Measurements from ENCODE around the gene KDM4D. TPM values are rescaled to one million over a fixed set of nuclear protein-coding genes. Genes with fewer than 3 reads are reported as not detected.
"Not testable (repeated sequence)": the region's sequence is repeated elsewhere in the genome, so short reads cannot be mapped to it uniquely, and the experiment has no call there.

KDM4D gene
- total RNA-seq, 1 donor from 2014 or later, result 2.7 TPM

DNA sequence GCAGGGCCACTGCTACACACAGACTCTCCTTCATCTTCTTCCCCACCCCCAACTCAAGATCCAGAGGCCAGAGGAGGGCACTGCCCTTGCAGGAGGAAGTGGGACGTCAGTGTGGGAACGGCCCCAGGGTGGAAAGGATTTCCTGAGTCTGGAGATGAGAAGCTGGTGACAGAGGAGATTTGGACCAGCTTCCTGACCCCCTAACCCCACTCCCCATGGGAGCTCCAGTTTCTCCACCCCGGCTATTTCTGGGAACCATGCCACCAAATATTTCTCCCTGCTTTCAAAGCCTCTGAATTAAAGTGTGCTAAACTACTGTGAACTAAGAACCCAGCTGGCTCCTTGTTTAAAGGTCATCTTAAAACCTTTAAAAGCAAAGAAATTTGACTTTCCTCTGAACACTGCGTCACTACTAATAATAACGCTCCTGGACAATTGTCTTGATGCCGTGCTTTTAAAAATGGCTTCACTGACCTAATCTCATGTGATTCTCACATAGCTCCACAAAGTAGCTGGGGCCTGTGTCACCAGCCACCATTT is 46.7 kb upstream of the KDM4D start:
- Histone ChIP-seq H3K4me3 (ENCODE audit: low read depth, low read length) (no peak overlapping the region), H3K36me3 (ENCODE audit: control insufficient read depth, insufficient read depth, low read length) (no peaks in the 10 kb centered on the region), H3K27me3 (ENCODE audit: control insufficient read depth, insufficient read depth, low read length) (no peaks in the 10 kb centered on the region)
- DNase-seq (ENCODE audit: low read depth), result no peak
- TF ChIP-seq, protein P1, sequence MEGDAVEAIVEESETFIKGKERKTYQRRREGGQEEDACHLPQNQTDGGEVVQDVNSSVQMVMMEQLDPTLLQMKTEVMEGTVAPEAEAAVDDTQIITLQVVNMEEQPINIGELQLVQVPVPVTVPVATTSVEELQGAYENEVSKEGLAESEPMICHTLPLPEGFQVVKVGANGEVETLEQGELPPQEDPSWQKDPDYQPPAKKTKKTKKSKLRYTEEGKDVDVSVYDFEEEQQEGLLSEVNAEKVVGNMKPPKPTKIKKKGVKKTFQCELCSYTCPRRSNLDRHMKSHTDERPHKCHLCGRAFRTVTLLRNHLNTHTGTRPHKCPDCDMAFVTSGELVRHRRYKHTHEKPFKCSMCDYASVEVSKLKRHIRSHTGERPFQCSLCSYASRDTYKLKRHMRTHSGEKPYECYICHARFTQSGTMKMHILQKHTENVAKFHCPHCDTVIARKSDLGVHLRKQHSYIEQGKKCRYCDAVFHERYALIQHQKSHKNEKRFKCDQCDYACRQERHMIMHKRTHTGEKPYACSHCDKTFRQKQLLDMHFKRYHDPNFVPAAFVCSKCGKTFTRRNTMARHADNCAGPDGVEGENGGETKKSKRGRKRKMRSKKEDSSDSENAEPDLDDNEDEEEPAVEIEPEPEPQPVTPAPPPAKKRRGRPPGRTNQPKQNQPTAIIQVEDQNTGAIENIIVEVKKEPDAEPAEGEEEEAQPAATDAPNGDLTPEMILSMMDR (IDR thresholded peaks at IDR 0.05; ENCODE audit: insufficient read depth, low read length, poor library complexity, severe bottlenecking), result no peak

DNA sequence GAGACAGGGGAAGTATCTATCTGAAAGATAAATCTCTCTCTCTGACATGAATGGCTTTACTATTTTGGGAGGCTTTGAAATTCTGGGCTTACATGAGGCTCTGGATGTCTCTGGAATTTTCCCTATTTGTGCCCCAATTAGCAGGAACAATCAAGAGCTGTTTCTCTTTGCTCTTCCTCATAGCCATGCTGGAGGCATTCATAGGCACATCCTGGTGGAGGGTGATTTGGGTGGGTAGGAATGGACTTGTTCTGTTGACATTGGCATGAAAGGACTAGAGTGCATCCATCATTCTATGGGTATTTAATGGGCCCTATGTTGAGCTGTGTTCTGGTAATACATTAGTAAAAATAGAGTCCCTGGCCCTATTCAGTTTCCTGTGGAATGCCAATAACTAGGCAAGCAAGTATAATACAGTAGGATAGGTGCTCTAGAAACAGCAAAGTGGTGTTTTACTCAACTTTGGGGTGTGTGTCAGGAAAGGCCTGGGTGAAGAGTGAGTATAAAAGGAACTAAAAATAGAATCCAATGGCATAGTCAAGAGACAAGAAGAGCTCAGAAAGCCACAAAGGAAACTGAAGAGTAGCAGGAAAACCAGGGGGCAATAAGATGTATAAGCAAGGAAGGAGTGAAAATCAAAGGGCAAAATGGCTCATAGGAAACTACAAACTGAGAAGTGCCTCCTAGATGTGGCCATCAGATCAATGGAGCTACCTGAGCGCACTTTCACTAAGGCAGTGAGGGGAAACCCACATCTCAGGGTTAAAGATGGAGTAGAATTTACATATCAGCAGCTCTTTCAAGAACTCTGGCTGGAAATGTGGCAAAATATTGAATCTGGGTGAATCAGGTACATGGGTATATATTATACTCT is 45.2 kb upstream of the KDM4D start:
- TF ChIP-seq, protein P1 (IDR thresholded peaks at IDR 0.05; ENCODE audit: insufficient read depth, low read length, poor library complexity, severe bottlenecking), result no peak
- Histone ChIP-seq H3K4me3 (ENCODE audit: low read depth, low read length) (no peak overlapping the region), H3K27me3 (ENCODE audit: control insufficient read depth, insufficient read depth, low read length) (no peaks in the 10 kb centered on the region), H3K36me3 (ENCODE audit: control insufficient read depth, insufficient read depth, low read length) (no peaks in the 10 kb centered on the region)
- no peak for DNase-seq (ENCODE audit: low read depth)

DNA sequence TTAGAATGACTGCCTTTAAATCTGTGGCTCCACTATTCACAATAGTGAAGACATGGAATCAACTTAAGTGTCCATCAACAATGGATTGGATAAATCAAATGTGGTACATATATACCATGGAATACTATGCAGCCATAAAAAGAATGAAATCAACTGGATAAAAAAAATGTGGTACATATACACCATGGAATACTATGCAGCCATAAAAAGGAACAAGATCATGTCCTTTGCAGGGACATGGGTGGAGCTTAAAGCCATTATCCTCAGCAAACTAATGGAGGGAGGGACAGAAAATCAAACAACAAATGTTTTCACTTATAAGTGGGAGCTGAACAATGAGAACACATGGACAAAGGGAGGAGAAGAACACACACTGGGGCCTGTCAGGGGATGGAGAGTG is 41.4 kb upstream of the KDM4D start:
- H3K27me3 ChIP-seq (ENCODE audit: control insufficient read depth, insufficient read depth, low read length); H3K36me3 ChIP-seq (ENCODE audit: control insufficient read depth, insufficient read depth, low read length); DNase-seq (ENCODE audit: low read depth); H3K4me3 ChIP-seq (ENCODE audit: low read depth, low read length): not testable (repeated sequence)

DNA sequence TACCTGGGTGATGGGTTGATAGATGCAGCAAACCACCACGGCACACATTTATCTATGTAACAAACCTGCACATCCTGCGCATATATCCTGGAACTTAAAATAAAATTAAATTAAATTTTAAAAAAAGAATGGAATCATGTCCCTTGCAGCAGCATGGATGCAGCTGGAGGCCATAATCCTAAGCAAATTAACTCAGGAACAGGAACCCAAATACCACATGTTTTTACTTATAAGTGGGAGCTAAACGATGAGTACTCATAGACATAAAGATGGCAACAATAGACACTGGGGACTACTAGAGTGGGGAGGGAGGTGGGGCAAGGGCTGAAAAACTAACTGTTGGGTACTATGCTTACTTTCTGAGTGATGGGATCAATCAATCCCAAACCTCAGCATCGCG is 41.0 kb upstream of the KDM4D start:
- TF ChIP-seq, protein P1 (IDR thresholded peaks at IDR 0.05; ENCODE audit: insufficient read depth, low read length, poor library complexity, severe bottlenecking), result no peak
- Histone ChIP-seq H3K36me3 (ENCODE audit: control insufficient read depth, insufficient read depth, low read length) (no peaks in the 10 kb centered on the region), H3K27me3 (ENCODE audit: control insufficient read depth, insufficient read depth, low read length) (no peaks in the 10 kb centered on the region), H3K4me3 (ENCODE audit: low read depth, low read length) (no peak overlapping the region)
- DNase-seq (ENCODE audit: low read depth), result no peak

DNA sequence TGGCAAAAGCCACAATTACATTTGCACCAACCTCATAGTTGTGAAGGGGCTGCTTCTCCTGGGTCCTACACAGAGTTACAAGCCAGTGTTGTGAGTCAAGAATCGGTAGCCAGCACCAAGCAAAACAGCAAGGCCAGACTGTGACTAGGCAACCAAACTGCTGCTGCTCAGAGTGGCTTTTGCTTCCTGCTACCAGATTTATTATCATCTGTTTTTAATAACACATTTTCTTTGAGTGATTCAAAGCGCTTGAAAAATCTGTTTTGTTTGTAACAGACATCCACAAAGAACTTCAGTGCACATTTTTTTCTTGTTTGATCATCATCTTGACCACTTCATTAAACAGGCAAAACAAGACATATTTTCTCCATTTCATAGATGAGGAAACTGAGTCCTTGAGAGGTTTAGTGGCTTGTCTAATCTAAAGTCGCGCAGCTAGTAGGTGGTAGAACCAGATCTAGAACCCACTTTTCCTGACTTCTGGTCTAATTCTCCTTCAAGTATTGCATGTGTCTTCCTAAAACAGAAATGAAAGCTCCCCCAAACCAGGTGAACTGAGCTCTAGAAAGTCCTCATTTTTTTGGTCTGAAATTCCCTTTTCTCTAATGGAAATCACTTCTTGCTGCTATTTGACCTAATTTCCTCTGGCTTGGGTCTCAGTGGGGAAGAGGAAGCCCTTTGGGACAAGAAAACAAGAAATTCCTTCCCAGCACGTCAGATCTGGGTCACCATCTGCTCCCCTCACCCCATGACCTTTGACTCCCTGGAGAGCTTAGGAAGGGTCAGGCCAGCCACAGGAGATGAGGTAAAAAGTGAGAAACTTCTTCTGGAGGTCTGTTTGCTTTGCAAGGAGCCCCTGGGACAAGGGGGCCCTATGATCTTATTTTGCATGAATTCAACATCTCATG is 40.0 kb upstream of the KDM4D start:
- DNase-seq (ENCODE audit: low read depth), result peak; percentile 50
- Histone ChIP-seq H3K36me3 (ENCODE audit: control insufficient read depth, insufficient read depth, low read length) (no peaks in the 10 kb centered on the region), H3K4me3 (ENCODE audit: low read depth, low read length) (no peak overlapping the region), H3K27me3 (ENCODE audit: control insufficient read depth, insufficient read depth, low read length) (no peaks in the 10 kb centered on the region)
- TF ChIP-seq, protein P1 (IDR thresholded peaks at IDR 0.05; ENCODE audit: insufficient read depth, low read length, poor library complexity, severe bottlenecking), result no peak

DNA sequence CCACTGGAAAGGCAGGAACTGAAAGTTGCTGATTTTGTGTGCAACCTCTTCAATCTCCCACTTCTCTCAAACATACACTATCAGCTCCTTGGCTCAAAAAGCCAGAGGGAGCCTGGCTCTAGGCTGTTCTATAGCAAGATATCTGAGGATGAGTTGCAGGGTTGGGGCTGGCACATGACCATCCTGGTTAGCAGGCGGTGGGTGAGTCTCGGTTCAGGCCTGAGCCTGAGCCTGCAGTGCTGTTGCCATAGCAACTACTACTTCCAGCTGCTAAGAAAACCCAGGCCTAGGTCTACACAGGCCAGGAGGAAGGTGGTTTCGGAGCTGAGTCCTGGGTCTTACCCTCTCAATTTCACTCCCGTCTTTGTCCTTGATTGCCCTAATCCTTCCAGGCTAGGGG is 39.1 kb upstream of the KDM4D start:
- Histone ChIP-seq H3K27me3 (ENCODE audit: control insufficient read depth, insufficient read depth, low read length) (no peaks in the 10 kb centered on the region), H3K36me3 (ENCODE audit: control insufficient read depth, insufficient read depth, low read length) (no peaks in the 10 kb centered on the region), H3K4me3 (ENCODE audit: low read depth, low read length) (no peak overlapping the region)
- TF ChIP-seq, protein P1 (IDR thresholded peaks at IDR 0.05; ENCODE audit: insufficient read depth, low read length, poor library complexity, severe bottlenecking), result no peak
- no peak for DNase-seq (ENCODE audit: low read depth)

All from kidney epithelial cell (primary cell).